Skin epidermis (tissue), 12 donors: Measurements from ENCODE around the gene TMEM154.

Experiments used
- H3K27ac ChIP-seq, 21 experiments: fragments of 200-600 bp; sonication (generic) in 11 of 21; one replicate each; pipeline ENCODE4 v1.5.0; 2020; ENCODE audit warnings: mild to moderate bottlenecking in 3 of 21, inconsistent platforms in 2 of 21, moderate library complexity in 2 of 21
- H3K4me3 ChIP-seq, 7 experiments: fragments of 200-600 bp; sonication (generic) in 2 of 7; one replicate each; pipeline ENCODE4 v1.5.0; 2020; ENCODE audit warnings: inconsistent platforms in 2 of 7, mild to moderate bottlenecking in 2 of 7, moderate library complexity in 1 of 7

The TMEM154 gene

GRCh38 chr4:152605641-152606335 lies 74.0 kb downstream of the TMEM154 start:
- peak overlapping the region in 12 of 21 experiments; percentile 9 to 72 (median 49) for H3K27ac ChIP-seq
- no peak overlapping the region for H3K4me3 ChIP-seq

GRCh38 chr4:152605031-152605430 lies 74.8 kb downstream of the TMEM154 start:
- H3K27ac ChIP-seq = peak overlapping the region in 5 of 21 experiments; percentile 46 to 72 (median 50)
- H3K4me3 ChIP-seq = no peak overlapping the region

- H3K27ac ChIP-seq = no peak overlapping the region
These were observed 78.6 kb downstream of the TMEM154 start for GRCh38 chr4:152601156-152601555.

GRCh38 chr4:152599636-152600035 lies 80.2 kb downstream of the TMEM154 start:
- H3K4me3 ChIP-seq = no peak overlapping the region

More at GRCh38 chr4:152601156-152601555, 78.6 kb downstream of the TMEM154 start:
- H3K4me3 ChIP-seq = no peak overlapping the region

GRCh38 chr4:152599095-152599494 lies 80.7 kb downstream of the TMEM154 start:
- H3K27ac ChIP-seq = no peak overlapping the region

More at GRCh38 chr4:152599636-152600035, 80.2 kb downstream of the TMEM154 start:
- no peak overlapping the region for H3K27ac ChIP-seq

GRCh38 chr4:152598454-152598853 lies 81.3 kb downstream of the TMEM154 start:
- Histone ChIP-seq H3K27ac (no peak overlapping the region), H3K4me3 (no peak overlapping the region)

More at GRCh38 chr4:152599095-152599494, 80.7 kb downstream of the TMEM154 start:
- H3K4me3 ChIP-seq = no peak overlapping the region

- Histone ChIP-seq H3K4me3 (no peak overlapping the region), H3K27ac (peak overlapping the region in 1 of 21 experiments; percentile 21)
These were observed 84.5 kb downstream of the TMEM154 start for GRCh38 chr4:152594978-152595925.

GRCh38 chr4:152594057-152594456 lies 85.7 kb downstream of the TMEM154 start:
- H3K27ac ChIP-seq = no peak overlapping the region
- H3K4me3 ChIP-seq = no peak overlapping the region

- peak overlapping the region in 6 of 21 experiments; percentile 19 to 69 (median 60) for H3K27ac ChIP-seq
- peak overlapping the region in 1 of 7 experiments; percentile 19 for H3K4me3 ChIP-seq
These were observed 87.9 kb downstream of the TMEM154 start for GRCh38 chr4:152591876-152592275.

GRCh38 chr4:152591396-152591795 lies 88.4 kb downstream of the TMEM154 start:
- Histone ChIP-seq H3K27ac (peak overlapping the region in 14 of 21 experiments; percentile 5 to 69 (median 51)), H3K4me3 (peak overlapping the region in 2 of 7 experiments; percentile 4 to 19)

GRCh38 chr4:152590179-152591031 lies 89.4 kb downstream of the TMEM154 start:
- peak overlapping the region in 15 of 21 experiments; percentile 5 to 69 (median 51) for H3K27ac ChIP-seq
- peak overlapping the region in 1 of 7 experiments; percentile 4 for H3K4me3 ChIP-seq

- H3K27ac ChIP-seq = peak overlapping the region in 2 of 21 experiments; percentile 57
These were observed 90.9 kb downstream of the TMEM154 start for GRCh38 chr4:152588869-152589268.

GRCh38 chr4:152587127-152587526 lies 92.7 kb downstream of the TMEM154 start:
- no peak overlapping the region for H3K27ac ChIP-seq
- H3K4me3 ChIP-seq = no peak overlapping the region

More at GRCh38 chr4:152588869-152589268, 90.9 kb downstream of the TMEM154 start:
- no peak overlapping the region for H3K4me3 ChIP-seq

GRCh38 chr4:152586668-152587067 lies 93.1 kb downstream of the TMEM154 start:
- H3K27ac ChIP-seq = peak overlapping the region in 3 of 21 experiments; percentile 23 to 78 (median 63)
- H3K4me3 ChIP-seq = no peak overlapping the region

- Histone ChIP-seq H3K27ac (peak overlapping the region in 10 of 21 experiments; percentile 17 to 80 (median 52)), H3K4me3 (no peak overlapping the region)
These were observed 94.8 kb downstream of the TMEM154 start for GRCh38 chr4:152585023-152585441.

- Histone ChIP-seq H3K4me3 (no peak overlapping the region), H3K27ac (no peak overlapping the region)
These were observed 98.1 kb downstream of the TMEM154 start for GRCh38 chr4:152581536-152582160.

- Histone ChIP-seq H3K4me3 (no peak overlapping the region), H3K27ac (no peak overlapping the region)
These were observed 99.9 kb downstream of the TMEM154 start for GRCh38 chr4:152579916-152580315.

- Histone ChIP-seq H3K4me3 (no peak overlapping the region), H3K27ac (no peak overlapping the region)
These were observed 100.6 kb downstream of the TMEM154 start for GRCh38 chr4:152579107-152579764.
